K562 (cell line): ENCODE measurements around the gene SLC25A21. TPM values are rescaled to one million over a fixed set of nuclear protein-coding genes. Genes with fewer than 3 reads are reported as not detected.
A peak's percentile ranks its signal among the peaks of the same experiment; 100 is the strongest.

Source experiments
- BRD4 ChIP-seq: fragments of 200-600 bp; sonication (generic); IDR thresholded peaks from 2 replicates; pipeline ENCODE4 v1.6.1; 2017; ENCODE audit warnings: inconsistent platforms
- CEBPG ChIP-seq, 3 experiments: fragments of 200-800 bp in 1 of 3; sonication (Bioruptor generic) in 1 of 3; sonication (generic) in 1 of 3; formaldehyde crosslinking in 1 of 3; IDR thresholded peaks in 2 of 3; conservative IDR thresholded peaks in 1 of 3; 2 replicates each; pipeline versions ENCODE4 v1.6.1 to v1.8.0; 2016 to 2022; ENCODE audit warnings: missing compliant biosample characterization in 2 of 3, missing genetic modification characterization in 2 of 3, mild to moderate bottlenecking in 1 of 3, missing genetic modification reagents in 1 of 3
- CREB3 ChIP-seq: fragments of 450-650 bp; conservative IDR thresholded peaks from 2 replicates; pipeline ENCODE4 v1.6.1; 2016; ENCODE audit warnings: missing genetic modification characterization, low read depth, mild to moderate bottlenecking, missing compliant biosample characterization, moderate library complexity
- E2F3 ChIP-seq: fragments of 250-450 bp; sonication (Bioruptor Pico); IDR thresholded peaks from 2 replicates; pipeline ENCODE4 v1.4.0; 2020; ENCODE audit warnings: mild to moderate bottlenecking
- EGR1 ChIP-seq: fragments of 450-650 bp; conservative IDR thresholded peaks from 2 replicates; pipeline ENCODE4 v1.6.1; 2017; ENCODE audit warnings: mild to moderate bottlenecking
- FOXO4 ChIP-seq: fragments of 450-650 bp; formaldehyde crosslinking; IDR thresholded peaks from 2 replicates; pipeline ENCODE4 v1.4.0; 2020; ENCODE audit warnings: mild to moderate bottlenecking, moderate library complexity
- GABPA ChIP-seq: fragments of 200-800 bp; sonication (Bioruptor generic); conservative IDR thresholded peaks from 2 replicates; pipeline ENCODE4 v1.6.1; 2016; ENCODE audit warnings: low read depth, missing genetic modification characterization, missing compliant biosample characterization
- HMG20A ChIP-seq: fragments of 450-650 bp; formaldehyde crosslinking; conservative IDR thresholded peaks from 2 replicates; pipeline ENCODE4 v1.4.0; 2020; ENCODE audit warnings: mild to moderate bottlenecking, mixed read lengths
- HNRNPL ChIP-seq: fragments of 200-400 bp; formaldehyde crosslinking; IDR thresholded peaks from 2 replicates; pipeline ENCODE4 v1.6.1; 2017; ENCODE audit warnings: low read depth, mild to moderate bottlenecking, low read length
- MAFK ChIP-seq: IDR thresholded peaks from 2 replicates; pipeline ENCODE4 v1.6.1; 2011; ENCODE audit warnings: low read length, improper control_type of control experiment
- MCM2 ChIP-seq: fragments of 450-650 bp; IDR thresholded peaks from 2 replicates; pipeline ENCODE4 v1.6.1; 2017; ENCODE audit warnings: low read depth, mild to moderate bottlenecking
- MCM7 ChIP-seq, 2 experiments: fragments of 450-650 bp; IDR thresholded peaks; 2 replicates each; pipeline ENCODE4 v1.6.1; 2016 to 2018
- MXD1 ChIP-seq: fragments of 250-450 bp; sonication (Bioruptor Pico); IDR thresholded peaks from 2 replicates; pipeline ENCODE4 v1.8.0; 2021; ENCODE audit warnings: borderline replicate concordance, mild to moderate bottlenecking, moderate library complexity; ENCODE audit not compliant: poor library complexity, severe bottlenecking
- NCOR1 ChIP-seq: fragments of 450-650 bp; IDR thresholded peaks from 2 replicates; pipeline ENCODE4 v1.6.1; 2016; ENCODE audit warnings: mild to moderate bottlenecking, moderate library complexity
- NONO ChIP-seq, 2 experiments: fragments of 200-400 bp in 1 of 2; fragments of 450-650 bp in 1 of 2; formaldehyde crosslinking in 1 of 2; IDR thresholded peaks; 2 replicates each; pipeline ENCODE4 v1.6.1; 2017; ENCODE audit warnings: low read depth in 2 of 2, mild to moderate bottlenecking in 2 of 2, moderate library complexity in 2 of 2, low read length in 1 of 2
- POLR2AphosphoS2 ChIP-seq: IDR thresholded peaks from 2 replicates; pipeline ENCODE4 v1.6.1; 2012; ENCODE audit warnings: low read length, improper control_type of control experiment
- PRPF4 ChIP-seq: fragments of 200-400 bp; formaldehyde crosslinking; IDR thresholded peaks from one replicate; pipeline ENCODE4 v1.6.1; 2017; ENCODE audit warnings: low read length, low read depth, mild to moderate bottlenecking; ENCODE audit not compliant: insufficient read depth, poor library complexity, severe bottlenecking
- PTTG1 ChIP-seq: fragments of 450-650 bp; IDR thresholded peaks from 2 replicates; pipeline ENCODE4 v1.6.1; 2016; ENCODE audit warnings: low read depth, mild to moderate bottlenecking, missing genetic modification characterization, missing compliant biosample characterization
- SAFB ChIP-seq: fragments of 200-400 bp; formaldehyde crosslinking; IDR thresholded peaks from 2 replicates; pipeline ENCODE4 v1.6.1; 2017; ENCODE audit warnings: low read depth, low read length, borderline replicate concordance
- SRF ChIP-seq, 2 experiments: fragments of 250-450, 450-650 bp in 1 of 2; sonication (Bioruptor Pico) in 1 of 2; sonication (generic) in 1 of 2; formaldehyde crosslinking; IDR thresholded peaks; 2 replicates each; pipeline versions ENCODE4 v1.5.0 to v1.5.1; 2020 to 2022; ENCODE audit warnings: mild to moderate bottlenecking in 1 of 2, missing genetic modification reagents in 1 of 2
- TCFL5 ChIP-seq: fragments of 250-450 bp; sonication (Bioruptor Pico); conservative IDR thresholded peaks from 2 replicates; pipeline ENCODE4 v1.6.1; 2021; ENCODE audit warnings: mild to moderate bottlenecking, moderate library complexity, matching md5 sums
- THRAP3 ChIP-seq: fragments of 450-650 bp; IDR thresholded peaks from 2 replicates; pipeline ENCODE4 v1.6.1; 2016; ENCODE audit warnings: mild to moderate bottlenecking, inconsistent platforms, borderline replicate concordance
- ZBED1 ChIP-seq: IDR thresholded peaks from 2 replicates; pipeline ENCODE4 v1.6.1; 2014
- ZBTB43 ChIP-seq: sonication (generic); formaldehyde crosslinking; IDR thresholded peaks from 2 replicates; pipeline ENCODE4 v1.8.0; 2023; ENCODE audit warnings: mild to moderate bottlenecking, missing genetic modification reagents
- ZNF121 ChIP-seq: sonication (generic); formaldehyde crosslinking; conservative IDR thresholded peaks from 2 replicates; pipeline ENCODE4 v1.8.0; 2022; ENCODE audit warnings: missing genetic modification reagents
- ZNF133 ChIP-seq: fragments of 250-450 bp; sonication (Bioruptor Pico); IDR thresholded peaks from 2 replicates; pipeline ENCODE4 v1.4.0; 2020; ENCODE audit warnings: mild to moderate bottlenecking
- ZNF174 ChIP-seq: fragments of 250-450 bp; sonication (Bioruptor Pico); IDR thresholded peaks from 2 replicates; pipeline ENCODE4 v1.4.0; 2020; ENCODE audit warnings: mild to moderate bottlenecking
- ZNF785 ChIP-seq: fragments of 250-450 bp; sonication (Bioruptor Pico); IDR thresholded peaks from 2 replicates; pipeline ENCODE4 v1.4.0; 2020; ENCODE audit warnings: mild to moderate bottlenecking
- polyA plus RNA-seq, 8 experiments: library from polyadenylated mRNA; depleted of rRNA in 4 of 8; stranded (reverse) in 5 of 8; unstranded in 3 of 8; fragments of >200 nt; fragmentation: Nextera tagmentation in 2 of 8; fragmentation: Illumina TruSeq in 1 of 8; extraction: Ambion mirVana in 2 of 8; extraction: Trizol in 1 of 8; gene quantifications; 2 replicates each; pipeline versions ENCODE4 v1.2.1 to v1.2.3, GENCODE V29; 2011 to 2014; ENCODE audit warnings: inconsistent platforms in 1 of 8, missing spikeins in 1 of 8
- total RNA-seq, 7 experiments: library from RNA; depleted of rRNA in 6 of 7; stranded (reverse); fragments of >200 nt in 6 of 7; fragmentation: Illumina TruSeq in 2 of 7; extraction: Trizol in 2 of 7; gene quantifications; 2 replicates each; pipeline versions ENCODE4 v1.2.1 to v1.2.3, GENCODE V29; 2011 to 2021; ENCODE audit warnings: low replicate concordance in 1 of 7

Gene SLC25A21
- total and polyA plus RNA-seq, 9 of the 15 experiments (the other 6 are each of a cell fraction or from before 2014, with no cell fraction given), result 15.2 to 46.7 (median 28.7) TPM

- TF ChIP-seq CEBPG (CRISPR knock-in tag; IDR thresholded peaks at IDR 0.05) (no peak), CEBPG (tag; conservative IDR thresholded peaks at IDR 0.05 in 1 of 2, IDR thresholded peaks at IDR 0.05 in 1 of 2) (no peak), PRPF4 (no peak), SAFB (no peak), MXD1 (CRISPR knock-in tag) (no peak), CREB3 (tag) (no peak), ZNF174 (CRISPR knock-in tag) (no peak), ZBTB43 (CRISPR knock-in tag) (no peak), SRF (CRISPR knock-in tag; IDR thresholded peaks at IDR 0.05) (peak in 1 of 2 experiments; percentile 13; a peak in 1 of 4 replicates), MCM2 (no peak), HMG20A (CRISPR knock-in tag) (no peak), ZNF133 (CRISPR knock-in tag) (no peak), HNRNPL (no peak), NONO (IDR thresholded peaks at IDR 0.05; ENCODE audit: low read depth in 2 of 2, low read length in 1 of 2) (no peak), EGR1 (no peak), E2F3 (CRISPR knock-in tag) (no peak), FOXO4 (no peak), MCM7 (IDR thresholded peaks at IDR 0.05) (no peak), ZNF785 (no peak), ZNF121 (no peak), THRAP3 (no peak), GABPA (tag) (no peak), PTTG1 (no peak), POLR2AphosphoS2 (no peak), MAFK (no peak), ZBED1 (no peak), TCFL5 (CRISPR knock-in tag) (no peak), NCOR1 (peak; percentile 78), BRD4 (no peak)
Observed at GRCh38 chr14:36773136-36773540, 399.3 kb downstream of the SLC25A21 start (continued).
